H1 (cell line): ENCODE data around the gene MTF2.

Experiments used
- CHD1 ChIP-seq: IDR thresholded peaks from 2 replicates; pipeline ENCODE4 v1.6.1; 2012; ENCODE audit warnings: low read depth, low read length, improper control_type of control experiment
- CHD2 ChIP-seq: IDR thresholded peaks from 2 replicates; pipeline ENCODE4 v1.6.1; 2012; ENCODE audit warnings: low read length, improper control_type of control experiment
- CTCF ChIP-seq, 3 experiments: IDR thresholded peaks; 1 replicate in 2 of 3; 2 replicates in 1 of 3; pipeline versions ENCODE4 v1.5.1 to v1.6.1; 2011; ENCODE audit warnings: low read length in 3 of 3, mild to moderate bottlenecking in 3 of 3, inconsistent platforms in 2 of 3, low read depth in 1 of 3, moderate library complexity in 1 of 3; ENCODE audit not compliant: insufficient read depth in 1 of 3; ENCODE audit errors: control extremely low read depth in 1 of 3
- RBBP5 ChIP-seq: IDR thresholded peaks from 2 replicates; pipeline ENCODE4 v1.7.1; 2012; ENCODE audit warnings: low read depth, mild to moderate bottlenecking, inconsistent platforms, low read length, moderate library complexity, borderline replicate concordance

- no peak for TF ChIP-seq CHD2
- no peak for TF ChIP-seq RBBP5
- TF ChIP-seq CHD1: no peak
- no peak for TF ChIP-seq CTCF (IDR thresholded peaks at IDR 0.05; ENCODE audit: control extremely low read depth in 1 of 3, insufficient read depth in 1 of 3, low read depth in 1 of 3, low read length in 3 of 3)
Observed at GRCh38 chr1:93102142-93102541, 23.1 kb downstream of the MTF2 start.
